ENCODE measurements around the gene STYXL1. TPM values are rescaled to one million over a fixed set of nuclear protein-coding genes. Genes with fewer than 3 reads are reported as not detected.

Gene STYXL1
- total RNA-seq, 2 donors from 2014 or later, result 69.8 to 72.0 TPM

DNA sequence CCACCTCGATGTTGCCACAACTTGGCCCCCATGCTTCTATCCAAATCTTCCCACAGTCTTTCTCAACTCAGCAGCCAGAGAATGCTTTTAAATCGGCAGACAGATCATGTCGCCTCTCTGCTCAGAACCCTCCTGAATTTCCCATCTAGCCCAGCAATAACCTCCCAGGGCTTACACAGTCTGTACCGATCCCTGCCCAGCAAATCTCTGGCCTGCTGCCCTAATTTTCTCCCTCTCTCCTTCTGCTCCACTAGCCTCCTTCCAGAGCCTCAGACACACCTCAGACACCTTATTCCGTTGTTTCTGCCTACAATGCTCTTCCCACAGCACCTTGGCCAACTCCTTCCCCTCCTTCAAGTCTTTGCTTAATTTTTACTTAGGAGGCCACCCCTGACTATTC, 32.4 kb upstream of the STYXL1 start:
- no peak overlapping the region for H3K9ac ChIP-seq (ENCODE audit: extremely low read depth, low read length, poor library complexity, severe bottlenecking)
- no peak for DNase-seq
- no peak overlapping the region for H3K4me3 Mint-ChIP-seq
- H3K4me3 ChIP-seq (ENCODE audit: low read length), result no peak overlapping the region
- H3K4me1 Mint-ChIP-seq, result peaks cover 5% of the 10 kb centered on the region
- H3K27me3 Mint-ChIP-seq (ENCODE audit: insufficient read depth), result no peaks in the 10 kb centered on the region
- H3K9me3 Mint-ChIP-seq, result no peaks in the 10 kb centered on the region
- H3K27ac Mint-ChIP-seq, result no peak overlapping the region
- TF ChIP-seq, protein P1, sequence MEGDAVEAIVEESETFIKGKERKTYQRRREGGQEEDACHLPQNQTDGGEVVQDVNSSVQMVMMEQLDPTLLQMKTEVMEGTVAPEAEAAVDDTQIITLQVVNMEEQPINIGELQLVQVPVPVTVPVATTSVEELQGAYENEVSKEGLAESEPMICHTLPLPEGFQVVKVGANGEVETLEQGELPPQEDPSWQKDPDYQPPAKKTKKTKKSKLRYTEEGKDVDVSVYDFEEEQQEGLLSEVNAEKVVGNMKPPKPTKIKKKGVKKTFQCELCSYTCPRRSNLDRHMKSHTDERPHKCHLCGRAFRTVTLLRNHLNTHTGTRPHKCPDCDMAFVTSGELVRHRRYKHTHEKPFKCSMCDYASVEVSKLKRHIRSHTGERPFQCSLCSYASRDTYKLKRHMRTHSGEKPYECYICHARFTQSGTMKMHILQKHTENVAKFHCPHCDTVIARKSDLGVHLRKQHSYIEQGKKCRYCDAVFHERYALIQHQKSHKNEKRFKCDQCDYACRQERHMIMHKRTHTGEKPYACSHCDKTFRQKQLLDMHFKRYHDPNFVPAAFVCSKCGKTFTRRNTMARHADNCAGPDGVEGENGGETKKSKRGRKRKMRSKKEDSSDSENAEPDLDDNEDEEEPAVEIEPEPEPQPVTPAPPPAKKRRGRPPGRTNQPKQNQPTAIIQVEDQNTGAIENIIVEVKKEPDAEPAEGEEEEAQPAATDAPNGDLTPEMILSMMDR (conservative IDR thresholded peaks at IDR 0.05), result no peak
- no peaks in the 10 kb centered on the region for H3K36me3 ChIP-seq (ENCODE audit: control insufficient read depth, insufficient read depth, low read length)
- H3K9me3 ChIP-seq (ENCODE audit: control insufficient read depth, low read length), result no peaks in the 10 kb centered on the region
- WGBS, 2 experiments (ENCODE audit: insufficient coverage in 1 of 2, insufficient read length in 1 of 2), result 90 to 98% methylated on average over 5 of the region's 5 CpGs
- no peaks in the 10 kb centered on the region for H3K4me1 ChIP-seq (ENCODE audit: control insufficient read depth, insufficient read depth, low read length)
- no peaks in the 10 kb centered on the region for H3K27me3 ChIP-seq (ENCODE audit: control insufficient read depth, insufficient read depth, low read length, poor library complexity, severe bottlenecking)
- no peaks in the 10 kb centered on the region for H3K36me3 Mint-ChIP-seq (ENCODE audit: low read depth)
- no peak overlapping the region for H3K27ac ChIP-seq (ENCODE audit: low read depth, low read length)

DNA sequence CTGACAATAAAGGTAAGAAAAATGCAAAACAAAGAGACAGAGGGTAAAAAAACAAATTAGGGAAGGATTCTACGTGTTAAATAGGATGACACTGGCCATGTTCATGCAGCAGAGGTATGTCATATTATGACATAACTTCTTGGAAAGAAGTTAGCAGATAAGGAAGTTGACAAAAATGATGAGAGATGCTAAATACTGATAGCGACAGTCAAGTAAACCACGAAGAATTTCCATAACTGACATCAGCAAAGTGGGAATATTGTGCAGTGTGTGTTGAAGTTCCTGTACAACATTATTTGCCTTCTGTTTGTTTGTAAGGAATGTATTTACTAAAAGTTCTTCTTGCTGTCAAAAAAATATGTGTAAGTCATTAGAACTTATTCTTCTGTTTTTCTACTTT, 29.6 kb upstream of the STYXL1 start:
- no peak for DNase-seq
- Mint-ChIP-seq H3K4me3 (no peak overlapping the region), H3K27me3 (ENCODE audit: insufficient read depth) (no peaks in the 10 kb centered on the region), H3K36me3 (ENCODE audit: low read depth) (peaks cover 3% of the 10 kb centered on the region), H3K27ac (no peak overlapping the region), H3K9me3 (peaks cover 2% of the 10 kb centered on the region), H3K4me1 (peaks cover 3% of the 10 kb centered on the region)
- Histone ChIP-seq H3K9me3 (ENCODE audit: control insufficient read depth, low read length) (no peaks in the 10 kb centered on the region), H3K9ac (ENCODE audit: extremely low read depth, low read length, poor library complexity, severe bottlenecking) (no peak overlapping the region), H3K27me3 (ENCODE audit: control insufficient read depth, insufficient read depth, low read length, poor library complexity, severe bottlenecking) (no peaks in the 10 kb centered on the region), H3K4me3 (ENCODE audit: low read length) (no peak overlapping the region), H3K27ac (ENCODE audit: low read depth, low read length) (no peak overlapping the region), H3K4me1 (ENCODE audit: control insufficient read depth, insufficient read depth, low read length) (no peaks in the 10 kb centered on the region), H3K36me3 (ENCODE audit: control insufficient read depth, insufficient read depth, low read length) (no peaks in the 10 kb centered on the region)
- TF ChIP-seq, protein P1 (conservative IDR thresholded peaks at IDR 0.05), result no peak
- WGBS, 2 experiments (ENCODE audit: insufficient coverage in 1 of 2, insufficient read length in 1 of 2), result 89 to 93% methylated on average over 3 of the region's 3 CpGs

DNA sequence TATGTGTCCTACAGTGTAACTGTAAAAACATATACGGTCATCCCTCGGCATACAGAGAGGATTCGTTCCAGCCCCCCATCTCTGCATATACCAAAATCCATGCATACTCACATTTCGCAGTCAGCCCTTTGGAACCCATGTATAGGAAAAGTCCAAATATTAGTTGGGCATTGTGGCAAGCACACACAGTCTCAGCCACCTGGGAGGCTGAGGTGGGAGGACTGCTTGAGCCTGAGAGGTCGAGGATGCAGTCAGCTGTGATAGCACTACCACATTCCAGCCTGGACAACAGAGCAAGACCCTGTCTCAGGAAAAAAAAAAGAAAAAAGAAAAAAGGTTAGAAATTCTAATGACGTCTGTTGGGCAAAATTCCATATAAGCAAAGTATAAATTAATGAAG, 29.2 kb upstream of the STYXL1 start:
- Histone ChIP-seq H3K27ac (ENCODE audit: low read depth, low read length) (no peak overlapping the region), H3K4me3 (ENCODE audit: low read length) (no peak overlapping the region), H3K36me3 (ENCODE audit: control insufficient read depth, insufficient read depth, low read length) (no peaks in the 10 kb centered on the region), H3K9me3 (ENCODE audit: control insufficient read depth, low read length) (no peaks in the 10 kb centered on the region), H3K9ac (ENCODE audit: extremely low read depth, low read length, poor library complexity, severe bottlenecking) (no peak overlapping the region), H3K27me3 (ENCODE audit: control insufficient read depth, insufficient read depth, low read length, poor library complexity, severe bottlenecking) (no peaks in the 10 kb centered on the region), H3K4me1 (ENCODE audit: control insufficient read depth, insufficient read depth, low read length) (no peaks in the 10 kb centered on the region)
- no peak for DNase-seq
- TF ChIP-seq, protein P1 (conservative IDR thresholded peaks at IDR 0.05), result no peak
- Mint-ChIP-seq H3K9me3 (peaks cover 2% of the 10 kb centered on the region), H3K27ac (no peak overlapping the region), H3K4me1 (no peaks in the 10 kb centered on the region), H3K4me3 (no peak overlapping the region), H3K27me3 (ENCODE audit: insufficient read depth) (no peaks in the 10 kb centered on the region), H3K36me3 (ENCODE audit: low read depth) (peaks cover 3% of the 10 kb centered on the region)
- WGBS, 2 experiments (ENCODE audit: insufficient coverage in 1 of 2, insufficient read length in 1 of 2), result 93 to 94% methylated on average over 2 to 6 of the region's 6 CpGs
